NCI-H2029 (cell line): ENCODE results near the gene CRIP3.

ENCODE experiments used
- DNase-seq: peaks from one replicate; lab custom pipeline; 2025; lab: John Stamatoyannopoulos, UW

Gene CRIP3

DNA sequence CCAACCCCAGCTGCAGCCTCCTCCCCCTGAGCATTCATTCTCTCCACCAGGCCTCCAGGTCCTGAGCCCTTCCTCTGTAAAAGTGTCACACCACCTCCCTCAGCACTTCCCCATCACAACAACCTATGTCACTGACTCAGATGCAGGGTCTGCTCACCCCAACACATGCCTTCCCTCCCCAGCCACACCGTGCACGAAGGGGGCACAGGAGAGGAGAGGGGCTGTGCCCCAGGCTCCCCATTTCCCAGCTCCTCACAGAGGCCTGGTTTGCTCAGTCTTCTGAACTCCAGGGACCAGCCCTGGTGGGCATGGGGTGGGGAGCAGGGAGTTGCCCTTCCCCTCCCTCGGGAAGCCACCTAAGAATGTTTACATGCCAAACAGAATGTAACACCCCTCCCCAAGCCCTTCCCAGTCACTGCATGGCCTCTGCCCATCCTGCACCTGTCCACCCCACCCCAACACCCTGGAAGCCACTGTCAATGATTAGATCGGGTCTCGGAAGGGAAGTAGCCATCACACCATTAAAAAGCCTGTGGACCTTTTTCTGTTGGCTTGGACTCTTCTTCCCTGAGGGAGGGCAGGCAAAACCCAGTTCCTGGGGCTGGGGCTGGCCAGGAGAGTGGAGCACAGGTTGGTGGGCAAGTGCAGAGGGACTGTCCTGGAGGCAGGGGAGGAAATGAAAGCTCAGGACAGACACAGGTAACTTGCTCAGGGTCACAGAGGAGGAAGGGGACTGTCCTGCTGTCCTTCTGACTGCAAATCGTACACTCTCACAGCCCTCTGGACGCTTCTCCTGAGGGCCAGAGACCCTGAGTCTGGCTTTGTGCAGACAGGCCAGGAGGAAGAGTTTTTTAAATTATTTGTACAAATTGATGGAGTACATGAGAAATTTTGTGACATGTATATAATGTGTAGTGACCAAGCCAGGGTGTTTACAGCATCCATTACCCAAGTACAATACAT is 20.6 kb downstream of the CRIP3 start:
- DNase-seq: no peak

DNA sequence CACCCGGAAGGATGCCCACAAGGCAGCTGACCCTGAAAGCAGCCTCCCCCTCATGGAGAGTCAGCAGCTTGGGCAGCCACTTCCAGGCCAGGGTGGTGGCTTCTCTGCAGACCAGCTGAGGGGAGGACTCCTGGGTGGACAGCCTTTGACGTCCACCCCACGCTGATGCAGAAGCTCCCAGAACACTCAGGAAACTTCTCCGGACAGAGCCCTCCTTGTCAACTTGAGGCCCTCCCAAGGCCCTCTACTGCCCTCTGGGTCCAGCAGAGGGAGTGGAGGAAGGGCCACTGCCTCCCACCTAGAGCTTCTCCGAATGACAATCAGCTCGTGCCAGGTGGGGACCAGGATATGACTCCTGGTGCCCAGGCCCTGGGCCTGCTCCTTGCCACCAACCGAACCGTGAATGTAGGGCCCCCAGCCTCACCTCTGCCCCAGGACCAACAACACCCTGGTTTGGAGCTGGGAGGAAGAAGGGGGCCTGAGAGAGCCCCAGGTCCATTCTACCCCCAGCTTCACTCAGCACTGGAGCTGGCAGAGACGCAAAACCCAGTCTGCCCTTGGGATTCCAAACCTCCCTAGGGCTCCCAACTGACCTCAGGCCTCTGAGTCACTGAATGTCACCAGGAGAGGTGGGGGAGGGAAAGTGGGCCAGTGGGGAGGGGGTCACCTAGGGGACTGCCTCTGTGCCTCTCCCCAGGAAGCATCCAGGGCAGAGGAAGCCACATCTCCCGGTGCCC is 21.5 kb downstream of the CRIP3 start:
- no peak for DNase-seq

DNA sequence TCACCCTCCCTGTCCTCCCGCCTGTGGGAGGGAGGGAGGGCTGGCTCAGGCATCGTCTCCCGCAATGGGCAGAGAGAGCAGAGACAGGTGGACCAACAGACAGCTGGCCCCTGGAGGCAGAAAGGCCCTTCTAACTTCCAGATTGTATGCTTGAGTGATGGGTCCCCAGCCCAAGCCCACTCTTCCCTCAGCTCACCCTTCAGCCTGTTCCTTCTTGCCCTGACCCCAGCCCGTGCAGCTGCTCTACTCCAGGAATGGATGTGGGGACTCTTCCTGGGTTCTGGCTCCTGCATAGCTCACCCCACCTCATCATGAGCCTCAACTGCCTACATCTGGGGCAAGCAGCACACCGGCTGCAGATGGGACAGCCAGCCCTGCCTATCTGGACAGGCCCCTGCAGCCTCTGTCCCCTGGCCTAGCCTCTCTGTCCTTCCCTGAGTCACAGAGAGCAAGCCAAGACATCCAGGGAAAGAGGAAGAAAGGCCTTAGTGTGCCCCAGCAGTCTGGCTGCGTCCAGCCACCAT is 22.1 kb downstream of the CRIP3 start:
- no peak for DNase-seq

DNA sequence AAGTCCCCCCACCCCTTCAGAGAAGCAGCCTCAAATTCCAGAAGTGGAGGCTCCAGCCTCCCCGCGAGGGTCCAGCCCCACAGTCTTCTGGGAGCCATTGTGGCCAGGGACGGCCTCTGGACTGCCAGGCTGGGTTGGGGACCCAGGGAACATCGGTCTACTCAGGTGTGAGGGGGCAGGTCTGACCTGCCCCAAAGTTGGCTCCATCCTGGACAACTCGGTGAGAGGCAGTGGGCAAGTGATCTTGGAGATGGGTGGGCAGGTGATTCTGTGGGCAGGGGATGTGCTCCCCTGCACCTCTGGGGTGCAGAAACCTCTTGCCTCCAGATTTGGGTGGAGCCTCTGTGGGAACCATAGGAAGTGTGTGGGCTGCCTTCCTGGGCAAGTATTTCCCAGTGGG is 22.8 kb downstream of the CRIP3 start:
- no peak for DNase-seq

DNA sequence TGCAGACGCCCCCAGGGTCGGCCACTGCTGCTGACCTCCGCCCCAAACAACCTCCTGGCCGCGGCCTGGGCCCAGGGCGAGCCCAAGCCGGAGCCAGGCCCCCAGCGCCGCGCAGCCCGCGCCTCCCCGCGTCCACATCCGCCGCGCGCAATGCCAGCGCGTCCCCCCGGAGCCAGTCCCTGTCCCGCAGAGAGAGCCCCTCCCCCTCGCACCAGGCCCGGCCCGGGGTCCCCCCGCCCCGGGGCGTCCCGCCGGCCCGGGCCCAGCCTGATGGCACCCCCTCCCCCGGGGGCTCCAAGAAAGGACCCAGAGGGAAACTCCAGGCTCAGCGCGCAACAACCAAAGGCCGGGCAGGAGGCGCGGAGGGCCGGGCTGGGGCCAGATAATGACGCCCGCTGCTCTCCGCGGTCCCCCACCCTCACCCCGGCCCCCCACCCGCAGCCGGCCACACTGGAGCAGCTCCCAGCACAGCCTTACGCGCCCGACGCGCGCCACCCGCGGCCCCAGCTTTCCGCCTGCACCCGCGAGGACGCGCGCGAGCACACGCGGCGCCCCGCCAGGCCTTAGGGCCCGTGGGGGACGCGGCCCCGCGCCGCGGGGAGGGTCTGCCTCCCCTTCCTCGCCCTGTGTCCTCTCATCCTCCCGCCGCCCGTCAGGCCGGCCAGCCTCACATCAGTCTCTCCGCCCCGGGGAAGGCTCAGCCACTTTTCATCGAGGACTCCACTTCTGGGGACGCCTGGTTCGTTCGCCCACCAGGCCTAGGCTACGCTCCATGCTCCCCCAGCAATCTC is 23.4 kb downstream of the CRIP3 start:
- DNase-seq: no peak

DNA sequence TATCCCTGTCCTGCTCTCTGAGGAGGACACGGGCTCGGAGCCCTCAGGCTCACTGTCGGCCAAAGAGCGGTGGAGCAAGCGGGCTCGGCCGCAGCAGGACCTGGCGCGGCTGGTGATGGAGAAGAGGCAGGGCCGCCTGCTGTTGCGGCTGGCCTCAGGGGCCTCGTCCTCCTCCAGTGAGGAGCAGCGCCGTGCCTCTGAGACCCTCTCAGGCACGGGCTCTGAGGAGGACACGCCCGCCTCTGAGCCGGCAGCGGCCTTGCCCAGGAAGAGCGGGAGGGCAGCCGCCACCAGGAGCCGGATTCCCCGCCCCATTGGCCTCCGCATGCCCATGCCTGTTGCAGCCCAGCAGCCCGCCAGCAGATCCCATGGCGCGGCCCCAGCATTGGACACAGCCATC is 24.7 kb downstream of the CRIP3 start:
- no peak for DNase-seq

DNA sequence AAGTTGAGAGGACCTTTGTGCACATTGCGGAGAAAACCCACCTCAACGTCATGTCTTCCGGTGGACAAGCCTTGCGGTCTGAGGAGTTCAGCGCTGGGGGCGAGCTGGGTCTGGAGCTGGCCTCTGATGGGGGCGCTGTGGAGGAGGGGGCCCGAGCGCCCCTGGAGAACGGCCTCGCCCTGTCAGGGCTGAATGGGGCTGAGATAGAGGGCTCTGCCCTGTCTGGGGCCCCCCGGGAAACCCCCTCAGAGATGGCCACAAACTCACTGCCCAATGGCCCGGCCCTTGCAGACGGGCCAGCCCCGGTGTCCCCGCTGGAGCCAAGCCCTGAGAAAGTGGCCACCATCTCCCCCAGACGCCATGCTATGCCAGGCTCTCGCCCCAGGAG is 25.1 kb downstream of the CRIP3 start:
- DNase-seq: no peak

DNA sequence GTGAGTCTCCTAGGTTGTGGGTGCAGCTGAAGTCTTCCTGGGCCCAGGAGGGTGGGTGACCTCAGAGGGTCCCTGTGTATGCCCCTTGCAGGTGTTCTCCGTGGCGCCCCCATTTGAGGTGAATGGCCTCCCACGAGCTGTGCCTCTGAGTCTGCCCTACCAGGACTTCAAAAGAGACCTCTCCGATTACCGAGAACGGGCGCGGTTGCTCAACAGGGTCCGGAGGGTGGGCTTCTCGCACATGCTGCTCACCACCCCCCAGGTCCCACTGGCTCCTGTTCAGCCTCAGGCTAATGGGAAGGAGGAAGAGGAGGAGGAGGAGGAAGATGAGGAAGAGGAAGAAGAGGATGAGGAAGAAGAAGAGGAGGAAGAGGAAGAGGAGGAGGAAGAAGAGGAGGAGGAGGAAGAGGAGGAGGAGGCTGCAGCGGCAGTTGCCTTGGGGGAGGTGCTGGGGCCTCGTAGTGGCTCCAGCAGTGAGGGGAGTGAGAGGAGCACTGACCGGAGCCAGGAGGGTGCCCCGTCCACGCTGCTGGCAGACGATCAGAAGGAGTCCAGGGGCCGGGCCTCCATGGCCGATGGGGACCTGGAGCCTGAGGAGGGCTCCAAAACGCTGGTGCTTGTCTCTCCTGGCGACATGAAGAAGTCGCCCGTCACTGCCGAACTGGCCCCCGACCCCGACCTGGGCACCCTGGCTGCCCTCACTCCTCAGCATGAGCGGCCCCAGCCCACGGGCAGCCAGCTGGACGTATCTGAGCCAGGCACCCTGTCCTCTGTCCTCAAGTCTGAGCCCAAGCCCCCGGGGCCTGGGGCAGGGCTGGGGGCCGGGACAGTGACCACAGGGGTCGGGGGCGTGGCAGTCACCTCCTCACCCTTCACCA is 25.8 kb downstream of the CRIP3 start:
- DNase-seq: no peak

DNA sequence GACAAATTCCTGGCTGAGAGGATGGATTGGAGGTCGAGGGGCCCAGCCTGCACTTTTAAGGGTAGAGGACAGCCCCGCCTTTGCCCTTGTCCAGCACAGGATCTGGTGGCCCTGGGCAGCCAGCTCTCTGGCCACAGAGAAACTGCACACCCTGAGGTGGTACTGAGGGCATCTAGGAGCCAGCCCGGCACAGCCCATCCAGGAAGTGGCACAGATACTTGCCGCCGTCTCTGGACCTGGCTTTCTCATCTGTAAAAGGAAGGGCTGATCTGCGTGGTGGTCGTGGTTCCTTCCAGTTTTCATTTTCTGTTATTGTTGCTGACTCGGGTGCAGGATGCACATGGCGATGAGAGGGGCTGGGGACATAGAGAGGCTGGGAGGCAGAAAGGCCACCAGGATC is 26.6 kb downstream of the CRIP3 start:
- DNase-seq: no peak

DNA sequence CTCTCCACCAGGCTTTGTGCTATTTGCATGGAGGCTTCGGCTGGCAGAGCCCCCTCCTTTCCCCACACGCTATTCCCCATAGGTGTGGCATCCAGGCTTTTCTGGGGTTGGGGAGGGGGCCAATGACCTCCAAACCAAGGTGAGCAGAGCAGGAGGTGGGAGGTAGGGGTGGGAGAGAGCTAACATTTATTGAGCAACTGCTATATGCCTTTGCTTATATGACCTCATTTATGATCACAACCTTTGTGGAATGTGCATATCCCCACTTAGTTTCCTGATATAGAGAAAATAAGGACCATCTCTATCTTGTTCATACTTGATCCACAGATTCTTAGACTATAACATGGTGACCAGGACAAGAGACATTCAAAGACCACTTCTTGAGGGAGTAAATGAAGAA is 28.4 kb downstream of the CRIP3 start:
- no peak for DNase-seq

DNA sequence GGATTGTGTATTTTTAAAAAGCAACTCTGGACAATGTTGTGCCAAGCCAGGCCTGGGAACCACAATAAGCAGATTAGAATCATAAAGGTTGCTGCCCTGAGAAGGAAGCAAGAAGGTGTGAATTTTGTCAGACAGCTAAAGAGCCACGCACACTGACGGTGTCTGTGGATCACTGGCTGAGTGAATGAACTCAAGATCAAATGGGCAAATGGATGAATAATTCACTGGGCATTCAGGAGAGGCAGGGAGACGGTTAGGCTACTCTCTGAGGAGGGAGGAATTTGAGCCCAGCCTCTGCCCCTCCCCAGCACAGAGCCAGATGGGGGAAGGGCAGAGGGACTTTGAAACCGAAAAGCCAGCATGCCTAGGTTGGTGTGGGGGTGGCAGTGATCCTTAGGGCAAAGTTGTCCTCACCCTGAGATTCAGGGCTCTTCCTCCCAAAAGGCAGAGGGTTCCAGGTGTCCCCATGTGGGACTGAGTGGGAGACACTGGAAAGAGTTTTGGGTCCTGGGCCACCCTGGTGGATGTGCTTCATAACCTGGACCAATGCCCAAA is 30.0 kb downstream of the CRIP3 start:
- DNase-seq: no peak

DNA sequence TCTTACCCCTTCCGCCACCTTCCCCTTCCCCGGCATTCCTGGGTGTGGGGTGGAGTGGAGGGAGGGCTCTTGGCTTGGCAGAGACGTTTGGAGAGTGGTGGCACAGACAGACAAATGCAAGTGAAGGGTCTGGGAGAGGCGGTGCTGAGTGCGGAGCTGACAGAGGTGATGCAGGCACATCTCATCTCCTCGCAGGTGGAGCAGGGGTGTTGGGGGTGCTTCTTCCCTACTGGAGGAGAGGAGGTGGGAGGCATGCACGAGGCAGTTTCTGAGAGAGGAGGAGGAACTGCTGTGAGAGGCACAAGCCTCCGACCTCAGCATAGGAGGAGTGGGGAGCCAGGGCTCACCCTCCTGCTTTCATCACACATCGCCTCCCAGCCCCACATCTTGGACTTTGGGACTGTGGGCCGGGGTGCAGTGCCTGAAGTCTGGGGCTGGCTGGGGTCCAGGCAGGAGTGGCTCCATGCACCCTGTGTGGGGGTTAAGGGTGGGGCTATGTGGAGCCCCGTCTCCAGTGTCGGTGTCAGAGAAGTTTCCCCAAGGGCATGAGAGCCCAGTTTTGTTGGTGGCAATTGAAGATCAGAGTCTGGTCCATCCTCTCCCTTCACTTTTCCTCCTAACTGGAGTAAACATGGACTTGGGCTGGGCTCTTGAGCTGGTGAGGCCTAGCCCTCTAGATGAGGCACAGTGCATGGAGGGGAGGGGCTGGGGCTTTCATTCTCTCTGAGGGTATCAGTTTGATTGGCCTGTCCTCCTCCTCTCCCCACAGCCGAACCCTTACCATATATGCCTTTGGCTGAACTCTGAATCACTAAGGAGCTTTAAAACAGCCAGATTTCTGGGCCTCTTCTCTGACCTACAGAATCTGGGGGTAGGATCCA is 30.7 kb downstream of the CRIP3 start:
- DNase-seq: no peak

DNA sequence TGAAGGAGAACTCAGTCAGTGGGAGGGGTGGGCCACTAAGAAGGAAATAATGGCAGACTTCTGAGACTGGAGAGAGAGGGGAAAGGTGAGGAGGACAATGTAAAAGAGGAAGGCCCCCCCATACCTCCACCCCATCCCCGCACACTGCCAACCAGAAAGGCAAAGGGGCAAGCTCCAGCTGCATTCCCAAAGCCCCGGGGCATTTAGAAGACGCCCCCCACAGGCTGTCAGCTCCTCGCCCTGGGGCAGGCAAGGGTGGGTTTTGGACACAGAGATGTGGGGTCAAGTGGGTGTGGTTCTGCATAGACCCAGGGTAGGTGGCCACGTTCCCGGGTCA is 31.4 kb downstream of the CRIP3 start:
- DNase-seq: no peak

DNA sequence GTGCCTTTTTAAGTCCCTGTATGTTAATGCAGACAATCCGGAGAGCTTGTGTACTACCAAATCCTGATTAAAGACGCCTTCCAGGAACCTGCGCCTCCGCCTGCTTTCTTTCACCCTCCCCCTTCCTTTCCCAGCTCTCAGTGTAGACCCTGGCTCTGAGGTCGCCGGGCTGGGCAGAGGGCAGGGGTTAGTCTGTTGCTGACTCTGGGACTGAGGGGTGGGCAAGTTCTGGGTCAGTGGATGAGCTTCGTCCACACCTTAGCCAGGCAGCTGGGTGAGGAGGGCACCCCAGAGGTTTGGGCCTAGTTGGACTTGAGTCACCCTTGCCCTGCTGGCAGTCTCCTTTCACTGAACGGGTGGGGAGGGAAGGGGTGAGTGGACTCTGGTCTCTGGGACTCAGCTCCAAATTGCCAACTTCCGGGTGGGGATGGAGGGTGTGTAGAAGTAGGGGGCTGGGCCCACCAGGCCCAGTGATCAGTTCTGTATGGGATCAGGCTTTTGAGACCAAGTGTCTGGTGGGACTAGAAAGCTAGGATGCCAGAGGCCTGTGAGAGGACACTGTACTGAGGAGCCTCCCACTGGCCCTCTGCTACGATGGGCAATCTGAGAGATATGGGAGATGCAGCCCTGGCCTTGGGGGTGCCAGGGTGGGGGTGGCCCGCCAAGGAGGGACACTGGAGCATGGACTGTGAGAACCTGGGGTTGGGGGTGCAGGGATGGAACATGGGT is 31.9 kb downstream of the CRIP3 start:
- no peak for DNase-seq

DNA sequence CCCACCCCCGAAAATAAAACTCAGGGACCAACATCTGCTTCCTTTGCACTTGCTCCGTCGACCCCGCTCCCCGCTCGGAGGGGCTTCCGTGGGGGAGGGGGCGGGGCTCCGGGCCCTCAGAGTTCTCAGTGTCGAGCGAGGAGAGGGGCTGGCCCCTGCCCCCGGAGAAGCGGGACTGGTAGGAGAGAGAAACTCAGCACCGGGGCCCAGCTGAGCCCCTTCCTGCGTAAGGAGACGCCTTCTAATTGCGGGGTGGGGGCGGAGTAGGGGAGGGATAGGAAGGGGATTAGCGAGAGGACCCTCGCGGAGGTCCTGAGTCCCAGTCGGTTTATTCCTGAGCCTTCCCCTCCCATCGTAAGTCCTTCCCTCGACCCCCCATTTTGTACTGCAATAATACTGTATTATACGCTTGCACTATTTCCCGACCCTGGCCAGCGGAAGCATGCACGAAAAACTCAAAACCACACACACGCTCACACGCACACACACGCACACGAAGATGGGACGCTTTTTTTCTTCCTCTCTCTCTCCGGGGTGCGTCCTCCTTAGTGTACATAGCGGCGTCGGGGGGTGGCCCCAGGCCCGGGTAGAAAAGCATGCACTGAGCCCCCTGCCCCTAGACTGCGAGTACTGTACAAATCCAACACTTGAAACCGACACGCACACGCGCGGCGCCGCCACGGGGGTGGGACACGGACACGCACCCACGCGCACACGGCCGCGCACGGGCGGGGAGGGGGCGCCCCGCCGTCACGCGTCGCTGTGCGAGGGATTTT is 32.6 kb downstream of the CRIP3 start:
- no peak for DNase-seq

DNA sequence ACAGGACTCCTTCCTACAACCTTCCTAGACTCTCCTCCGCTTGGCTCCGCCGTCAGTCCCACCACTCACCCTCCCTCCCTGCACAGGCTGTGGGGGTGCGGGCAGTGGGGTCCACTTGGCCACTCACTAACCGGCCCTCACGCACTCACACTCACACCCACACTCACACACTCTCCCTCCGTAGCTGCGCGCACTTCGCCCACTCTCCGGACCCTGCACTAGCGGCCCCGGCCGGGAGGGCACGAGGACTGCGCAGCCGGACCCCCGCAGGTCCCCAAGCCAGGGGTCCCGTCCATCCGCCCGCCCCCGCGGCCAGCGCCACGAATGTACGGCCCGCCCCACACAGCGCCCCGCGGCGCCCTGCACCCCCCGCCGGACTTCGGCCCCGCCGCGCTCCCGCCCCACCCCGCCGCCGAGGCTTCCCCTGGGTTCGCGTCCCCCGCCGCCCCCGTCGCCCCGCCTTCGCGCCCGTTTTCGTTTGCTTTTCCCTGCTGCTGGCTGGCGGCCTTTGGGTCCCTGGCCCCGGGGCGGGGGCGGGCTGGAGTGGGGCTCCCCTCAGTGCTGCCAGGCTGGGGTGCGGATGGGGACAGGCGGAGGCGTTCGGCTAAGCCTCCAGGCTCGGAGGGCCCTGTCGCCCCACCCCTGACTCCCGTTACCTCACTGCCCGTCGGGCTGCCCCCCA is 33.6 kb downstream of the CRIP3 start:
- no peak for DNase-seq

DNA sequence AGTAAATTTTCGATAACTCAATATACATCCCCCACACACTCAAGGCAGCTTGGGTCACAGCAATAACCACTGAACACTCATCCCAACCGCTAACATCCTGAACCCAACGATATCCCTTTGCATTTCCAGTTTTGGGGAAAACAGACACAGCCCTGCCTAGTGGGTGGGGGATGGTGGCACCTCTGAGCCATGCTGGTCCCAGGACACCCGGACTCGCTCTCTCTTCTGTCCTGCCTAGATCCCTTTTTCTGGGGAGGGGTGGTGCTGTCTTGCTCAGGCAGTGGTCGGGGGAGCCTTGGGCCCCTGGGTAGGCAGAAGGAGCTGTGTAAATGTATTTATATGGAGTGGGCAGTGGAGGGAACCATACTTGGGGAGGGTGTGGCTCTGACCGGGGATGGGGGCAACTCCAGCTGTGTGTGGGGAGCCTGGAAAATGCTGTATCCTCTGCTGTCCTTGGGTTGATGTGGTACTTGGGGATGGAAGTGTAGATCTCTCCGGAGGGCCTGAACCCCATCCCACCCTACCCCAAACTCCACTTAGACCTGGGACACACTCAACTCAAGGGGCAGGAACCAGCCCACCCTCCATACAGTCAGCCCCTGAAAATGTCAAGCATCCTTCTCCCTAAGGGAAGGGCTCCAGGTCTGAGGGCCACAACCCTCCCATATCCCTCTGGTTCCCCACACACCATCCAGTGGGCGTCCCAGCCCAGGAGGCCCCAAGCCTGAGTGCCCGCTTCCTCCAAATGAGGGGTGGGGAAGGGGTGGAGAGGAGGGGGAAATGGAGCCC is 34.3 kb downstream of the CRIP3 start:
- DNase-seq: no peak
